HG02642 (cell line): Measurements from ENCODE around the gene USP26.
"Not testable (repeated sequence)": the region's sequence is repeated elsewhere in the genome, so short reads cannot be mapped to it uniquely, and the experiment has no call there.

Experiments
- ATAC-seq: cut with Tn5 transposase; IDR thresholded peaks from one replicate; pipeline ENCODE4 v1.9.1; 2021; ENCODE audit warnings: mild to moderate bottlenecking; ENCODE audit not compliant: unreplicated experiment, poor library complexity

The USP26 gene, protein sequence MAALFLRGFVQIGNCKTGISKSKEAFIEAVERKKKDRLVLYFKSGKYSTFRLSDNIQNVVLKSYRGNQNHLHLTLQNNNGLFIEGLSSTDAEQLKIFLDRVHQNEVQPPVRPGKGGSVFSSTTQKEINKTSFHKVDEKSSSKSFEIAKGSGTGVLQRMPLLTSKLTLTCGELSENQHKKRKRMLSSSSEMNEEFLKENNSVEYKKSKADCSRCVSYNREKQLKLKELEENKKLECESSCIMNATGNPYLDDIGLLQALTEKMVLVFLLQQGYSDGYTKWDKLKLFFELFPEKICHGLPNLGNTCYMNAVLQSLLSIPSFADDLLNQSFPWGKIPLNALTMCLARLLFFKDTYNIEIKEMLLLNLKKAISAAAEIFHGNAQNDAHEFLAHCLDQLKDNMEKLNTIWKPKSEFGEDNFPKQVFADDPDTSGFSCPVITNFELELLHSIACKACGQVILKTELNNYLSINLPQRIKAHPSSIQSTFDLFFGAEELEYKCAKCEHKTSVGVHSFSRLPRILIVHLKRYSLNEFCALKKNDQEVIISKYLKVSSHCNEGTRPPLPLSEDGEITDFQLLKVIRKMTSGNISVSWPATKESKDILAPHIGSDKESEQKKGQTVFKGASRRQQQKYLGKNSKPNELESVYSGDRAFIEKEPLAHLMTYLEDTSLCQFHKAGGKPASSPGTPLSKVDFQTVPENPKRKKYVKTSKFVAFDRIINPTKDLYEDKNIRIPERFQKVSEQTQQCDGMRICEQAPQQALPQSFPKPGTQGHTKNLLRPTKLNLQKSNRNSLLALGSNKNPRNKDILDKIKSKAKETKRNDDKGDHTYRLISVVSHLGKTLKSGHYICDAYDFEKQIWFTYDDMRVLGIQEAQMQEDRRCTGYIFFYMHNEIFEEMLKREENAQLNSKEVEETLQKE

DNA sequence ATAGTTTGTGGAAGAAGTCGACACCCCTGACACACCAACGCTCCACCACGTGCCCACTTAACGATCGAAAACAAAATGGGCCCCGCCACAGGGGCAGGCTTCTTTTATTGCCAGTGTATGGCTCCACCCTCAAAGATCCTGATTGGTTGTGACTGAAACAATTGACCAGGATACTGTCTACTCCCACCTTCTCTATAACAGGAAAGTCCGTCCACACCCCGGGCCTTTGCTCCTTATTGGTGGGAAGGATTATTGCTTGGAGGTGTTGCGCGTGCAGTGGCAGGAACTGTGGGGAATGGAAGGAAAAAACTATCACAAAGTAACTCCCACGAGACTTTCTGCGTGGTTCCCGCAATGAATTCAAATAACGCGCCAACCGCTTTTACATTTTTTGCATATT lies at the start of gene USP26:
Gene USP26, minus strand, starts transcription at position 79 of the 400 bp plus-strand sequence. CDS start 68,889 bp downstream, outside the sequence.
- no peak for ATAC-seq

DNA sequence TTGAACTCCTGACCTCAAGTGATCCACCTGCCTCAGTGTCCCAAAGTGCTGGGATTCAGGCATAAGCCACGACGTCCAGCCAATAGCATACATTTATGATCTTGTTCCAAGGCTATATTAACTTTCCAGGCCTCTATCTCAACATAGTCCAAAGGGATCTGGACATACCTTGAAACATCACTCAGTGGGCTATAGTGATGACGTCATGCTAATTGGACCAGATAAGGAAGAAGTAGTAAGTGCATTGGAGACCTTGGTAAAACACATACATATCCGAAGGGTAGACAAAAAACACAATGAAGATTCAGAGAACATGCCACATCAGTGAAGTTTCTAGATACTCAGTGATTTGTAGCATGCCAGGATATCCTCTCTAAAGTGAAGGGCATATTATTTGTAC lies 37.4 kb upstream of the USP26 start:
- ATAC-seq: no peak

DNA sequence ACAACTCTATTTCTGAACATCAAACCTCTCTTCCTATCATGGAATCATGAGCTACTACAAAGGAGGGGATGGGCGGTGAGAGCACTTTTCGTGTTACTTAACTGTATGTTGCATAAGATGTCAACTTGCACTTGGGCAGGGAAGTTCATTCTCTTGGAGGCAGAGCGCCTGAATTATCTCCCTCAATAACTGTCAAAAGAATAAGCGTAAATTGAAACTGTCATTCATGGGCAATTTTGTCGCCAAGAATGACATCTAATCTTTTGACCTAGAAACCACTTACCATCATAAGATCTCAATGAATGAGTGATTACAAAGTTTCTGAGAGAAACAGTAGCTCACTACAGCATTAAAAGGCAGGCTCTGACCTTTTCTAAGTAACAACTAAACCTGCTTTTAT lies 23.5 kb upstream of the USP26 start:
- ATAC-seq: no peak

DNA sequence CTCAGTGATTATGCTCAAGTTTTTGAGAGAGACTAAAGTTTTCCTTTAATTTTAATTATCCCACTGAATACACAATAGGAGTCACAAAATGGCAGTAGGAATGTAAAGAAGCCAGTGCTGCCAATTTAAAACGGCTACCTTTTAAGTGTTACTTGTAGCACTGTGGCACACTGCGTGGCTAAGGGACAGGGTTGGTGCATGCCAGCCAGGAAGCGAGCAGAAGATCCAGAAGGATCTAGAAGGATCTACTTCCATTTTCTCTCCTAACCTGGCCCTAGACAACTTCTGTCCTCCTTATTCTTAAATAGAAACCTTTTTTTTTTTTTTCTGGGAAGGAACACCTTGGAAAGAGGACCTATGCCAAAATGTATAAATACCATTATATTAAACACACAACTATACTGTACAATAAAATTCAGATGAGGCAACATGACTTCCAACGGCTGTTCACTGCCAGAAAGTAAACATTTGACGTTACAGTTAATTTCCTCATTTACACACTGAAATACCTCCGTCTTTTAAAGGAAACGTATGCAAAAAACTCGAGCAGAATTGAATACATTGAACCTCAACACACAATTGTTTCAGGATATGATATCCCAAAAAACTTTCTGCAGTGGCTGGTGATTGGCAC lies 2.7 kb downstream of the USP26 start:
- no peak for ATAC-seq

DNA sequence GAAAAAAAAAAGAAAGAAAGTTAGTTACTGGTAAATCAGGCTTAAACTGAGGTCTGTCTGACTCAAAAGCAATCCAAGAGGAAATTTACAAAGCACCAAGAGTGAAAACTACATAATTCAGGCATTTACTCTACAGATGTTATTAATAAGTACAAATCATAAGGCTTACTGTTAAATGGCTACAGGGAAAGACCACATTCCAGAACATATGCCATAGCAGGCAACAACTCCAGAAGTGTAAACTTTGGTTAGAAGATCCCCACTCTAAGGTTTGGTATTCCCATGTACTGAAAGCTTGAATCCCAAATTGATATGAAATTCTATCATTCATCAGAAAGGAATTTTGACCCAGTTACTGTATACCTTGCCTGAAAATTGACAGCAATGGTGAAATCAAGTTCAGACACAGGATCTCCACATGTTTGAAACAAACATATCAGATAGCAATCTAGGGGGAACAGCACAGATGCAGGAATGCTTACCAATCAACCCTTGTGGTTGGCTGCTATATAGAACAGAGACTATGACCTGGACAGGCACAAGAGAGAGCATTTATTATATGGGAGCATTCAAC lies 6.6 kb downstream of the USP26 start:
- ATAC-seq: no peak

DNA sequence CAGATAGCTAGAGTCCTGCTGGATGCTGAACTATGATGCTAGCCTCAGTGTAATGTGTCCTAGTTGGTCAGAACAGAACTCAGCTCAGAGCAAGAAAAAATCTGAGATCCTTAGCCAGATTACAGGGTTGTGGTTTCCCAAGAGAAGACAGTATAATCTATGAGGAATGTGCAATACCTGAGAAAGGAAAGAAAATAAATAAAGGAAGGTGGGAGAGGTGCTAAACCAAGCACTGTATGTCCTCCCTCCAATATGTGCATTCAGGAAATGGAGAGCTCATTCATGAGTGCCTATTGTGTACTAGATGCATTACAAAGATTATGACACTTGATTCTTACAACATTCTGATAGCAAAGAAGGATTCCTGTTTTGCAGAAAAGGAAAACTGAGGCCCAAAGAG lies 7.5 kb downstream of the USP26 start:
- ATAC-seq: no peak

DNA sequence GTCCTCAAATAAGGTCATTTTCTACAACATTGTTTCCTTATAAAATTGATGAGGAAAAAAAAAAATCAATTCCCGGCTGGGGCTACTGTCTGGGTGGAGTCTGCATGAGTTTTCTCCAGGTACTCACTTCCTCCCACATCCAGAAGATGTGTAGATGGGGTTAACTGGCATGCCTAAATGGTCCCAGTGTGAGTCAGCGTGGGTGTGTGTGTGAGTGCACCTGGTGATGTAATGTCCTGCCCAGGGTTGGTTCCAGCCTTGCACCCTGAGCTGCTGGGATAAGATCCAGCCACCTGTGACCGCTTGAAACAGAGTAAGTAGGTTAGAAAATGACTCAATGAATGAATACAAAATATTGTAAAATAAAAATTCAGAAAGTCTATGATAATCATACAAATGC lies 11.1 kb downstream of the USP26 start:
- no peak for ATAC-seq

DNA sequence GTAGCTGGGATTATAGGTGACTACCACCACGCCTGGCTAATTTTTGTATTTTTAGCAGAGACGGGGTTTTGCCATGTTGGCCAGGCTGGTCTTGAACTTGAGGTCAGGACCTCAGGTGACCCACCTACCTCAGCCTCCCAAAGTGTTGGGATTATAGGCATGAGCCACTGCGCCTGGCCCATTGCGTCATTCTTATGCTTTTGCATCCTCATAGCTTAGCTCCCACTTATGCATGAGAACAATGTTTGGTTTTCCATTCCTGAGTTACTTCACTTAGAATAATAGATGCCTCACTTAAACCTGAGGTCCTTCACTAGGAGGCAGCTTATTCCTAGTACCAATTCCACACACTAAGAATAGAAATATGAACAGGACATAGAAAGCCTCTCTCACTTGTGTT lies 11.9 kb downstream of the USP26 start:
- not testable (repeated sequence) for ATAC-seq

DNA sequence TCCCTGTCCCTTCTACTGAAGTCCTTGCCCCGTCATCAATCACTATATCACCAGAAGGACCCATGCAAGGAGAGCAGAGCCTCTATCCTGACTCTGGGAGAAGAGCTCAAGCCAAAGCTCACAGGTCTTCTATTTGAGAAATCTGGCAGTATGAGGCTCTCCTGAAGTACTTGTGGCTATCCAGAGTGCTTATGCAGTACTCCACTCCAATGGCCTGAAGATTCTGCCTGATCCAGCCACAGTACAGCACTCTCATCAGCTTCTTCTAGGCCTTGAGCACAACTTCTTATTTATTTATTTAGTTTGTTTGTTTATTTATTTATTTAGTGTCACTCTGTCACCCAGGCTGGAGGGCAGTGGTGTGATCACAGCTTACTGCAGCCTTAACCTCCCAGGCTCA lies 13.0 kb downstream of the USP26 start:
- ATAC-seq: no peak

DNA sequence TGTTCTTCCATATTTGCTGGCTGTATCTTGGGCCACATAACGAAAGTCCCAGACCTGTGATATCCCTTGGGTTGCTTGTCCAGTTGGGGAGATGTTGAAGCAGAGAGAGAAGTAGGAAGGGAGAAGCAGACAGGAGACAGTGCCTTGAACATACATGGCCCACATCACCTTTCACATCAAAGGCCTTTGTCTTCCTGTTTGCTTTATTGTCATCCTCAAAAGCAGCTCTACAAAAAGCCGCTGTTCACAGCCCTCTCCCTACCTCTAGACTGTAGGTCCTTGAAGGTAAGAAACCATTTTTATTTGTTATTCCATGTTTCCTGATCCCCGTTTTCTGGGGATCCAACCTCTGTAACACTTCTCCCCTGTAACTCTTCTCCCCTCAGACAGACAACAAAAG lies 14.9 kb downstream of the USP26 start:
- no peak for ATAC-seq

DNA sequence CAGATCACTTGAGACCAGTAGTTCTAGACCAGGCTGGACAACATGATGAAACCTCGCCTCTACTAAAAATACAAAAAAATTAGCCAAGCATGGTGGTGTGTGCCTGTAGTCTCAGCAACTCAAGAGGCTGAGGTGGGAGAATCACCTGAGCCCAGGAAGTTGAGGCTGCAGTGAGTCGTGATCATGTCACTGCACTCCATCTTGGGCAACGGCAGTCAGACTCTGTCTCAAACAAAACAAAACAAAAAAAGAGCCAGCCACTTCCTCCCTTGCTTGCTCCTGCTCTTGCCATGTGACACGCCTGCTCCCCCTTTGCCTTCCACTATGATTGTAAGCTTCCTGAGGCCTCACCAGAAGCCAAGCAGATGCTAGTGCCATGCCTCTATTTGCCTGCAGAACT lies 19.1 kb downstream of the USP26 start:
- ATAC-seq: not testable (repeated sequence)

DNA sequence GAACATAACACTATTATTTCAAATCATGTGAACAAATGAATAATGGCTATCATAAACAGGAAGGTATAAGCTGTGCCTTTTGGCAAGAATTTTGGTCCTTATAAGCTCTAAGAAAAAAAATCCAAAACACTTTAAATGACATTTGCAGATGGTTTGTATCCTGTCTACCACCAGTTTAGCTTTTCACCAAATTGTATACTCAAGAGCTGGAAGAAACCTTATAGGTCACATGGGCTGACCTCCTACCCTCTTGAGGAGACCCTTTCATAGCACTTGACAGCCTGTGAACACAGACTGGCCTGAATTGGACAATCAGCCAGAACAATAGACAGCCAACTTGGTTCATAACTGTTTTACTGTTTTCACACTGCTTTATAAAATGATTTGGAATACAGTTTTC lies 24.3 kb downstream of the USP26 start:
- no peak for ATAC-seq

DNA sequence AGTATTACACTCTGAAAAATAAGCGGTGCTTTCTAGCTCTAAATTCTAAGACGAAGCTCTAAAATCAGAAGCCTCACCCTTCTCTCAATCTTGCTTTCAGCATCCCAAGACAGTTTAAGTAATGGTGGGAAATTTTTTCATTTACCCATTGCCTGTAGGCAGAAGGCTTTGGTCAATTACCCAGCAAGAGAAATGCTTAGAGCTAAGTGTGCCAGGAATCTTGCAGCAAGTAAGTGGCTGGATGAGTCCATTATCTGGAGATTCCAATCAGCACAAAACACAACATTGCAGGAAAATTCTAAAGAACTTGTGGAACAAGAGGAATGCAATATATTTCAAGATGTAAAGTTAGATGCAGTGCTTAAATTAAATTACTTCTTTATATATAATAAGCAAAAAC lies 28.4 kb downstream of the USP26 start:
- no peak for ATAC-seq

DNA sequence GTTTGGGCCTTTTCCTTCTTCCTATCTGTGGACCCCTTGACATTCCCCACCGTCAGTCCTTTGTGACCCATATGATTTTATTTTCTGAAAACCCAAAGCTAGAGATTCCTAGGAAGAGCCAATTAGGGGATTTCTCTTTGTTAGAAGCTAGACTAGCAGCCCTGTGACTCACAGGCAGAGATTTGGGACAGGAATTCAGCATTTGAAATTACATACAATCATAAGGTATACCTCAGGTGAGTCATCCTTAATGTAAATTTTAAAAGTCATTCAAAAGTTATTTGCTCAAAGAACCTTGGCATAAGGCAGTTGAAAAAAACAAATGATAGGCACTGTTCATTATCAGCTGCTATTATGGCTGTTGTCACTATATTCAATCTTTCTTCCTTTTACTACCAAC lies 40.6 kb downstream of the USP26 start:
- no peak for ATAC-seq

DNA sequence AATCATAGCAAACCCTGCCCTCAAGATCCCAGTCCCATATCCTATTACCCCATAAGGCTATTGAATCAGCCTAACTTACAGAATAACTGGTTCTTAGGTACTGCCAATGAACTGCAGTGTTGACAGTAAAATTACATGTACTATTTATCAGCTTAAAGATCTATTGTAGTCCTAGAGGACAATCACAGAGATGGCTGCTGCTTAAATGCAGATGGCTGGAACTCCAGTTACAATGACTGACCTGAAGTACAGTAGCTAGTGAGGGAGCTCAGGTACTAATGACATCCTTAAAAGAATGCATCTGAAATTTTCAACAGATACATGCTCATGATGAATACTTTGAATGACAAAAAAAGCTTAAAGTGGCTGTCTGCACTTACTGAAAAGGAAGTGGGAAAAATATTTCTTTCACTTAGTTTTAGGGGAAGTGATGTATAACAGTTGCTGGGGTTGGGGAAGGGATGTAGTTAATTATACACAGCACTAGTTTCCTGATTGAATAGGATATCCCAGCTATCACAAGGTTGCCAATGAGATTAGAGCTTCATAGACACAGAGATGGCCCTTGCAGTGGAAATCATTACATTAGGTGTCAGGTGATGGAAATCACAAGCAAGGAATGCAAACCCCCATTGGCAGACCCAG lies 42.0 kb downstream of the USP26 start:
- ATAC-seq: no peak

DNA sequence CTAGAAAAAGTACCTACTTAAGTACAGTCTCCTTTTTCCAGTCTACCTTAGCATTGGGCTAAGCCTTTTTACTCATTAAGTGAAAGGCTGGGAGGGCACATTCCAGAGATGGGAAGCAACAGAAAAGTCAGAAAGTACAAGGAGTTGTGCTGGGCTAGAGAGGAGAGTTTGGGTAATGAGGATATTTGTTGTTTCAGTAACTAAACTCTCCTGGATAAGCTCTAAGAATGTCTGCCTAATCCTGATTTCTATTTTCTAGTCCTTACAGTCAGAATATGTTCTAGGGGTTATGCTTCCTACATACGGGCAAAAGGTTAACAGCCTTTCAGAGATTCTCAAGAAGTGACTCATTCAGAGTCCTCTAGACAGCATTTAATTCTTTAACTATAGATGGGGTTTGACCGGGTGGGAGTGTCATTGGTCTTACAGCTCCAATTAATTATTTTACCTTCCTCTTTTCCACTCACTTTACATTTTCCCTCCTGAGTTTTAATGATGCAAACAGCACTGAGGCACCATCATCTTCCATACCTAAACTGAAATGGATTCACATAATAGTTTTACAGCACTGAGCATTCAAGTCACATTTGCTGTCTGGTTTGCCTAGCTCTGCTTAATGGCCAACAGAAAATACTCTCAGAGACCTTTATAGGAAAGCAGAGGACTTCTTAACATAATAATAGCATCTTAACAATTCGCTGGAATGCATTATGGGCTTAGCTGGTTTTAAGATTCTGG lies 42.9 kb downstream of the USP26 start:
- no peak for ATAC-seq

DNA sequence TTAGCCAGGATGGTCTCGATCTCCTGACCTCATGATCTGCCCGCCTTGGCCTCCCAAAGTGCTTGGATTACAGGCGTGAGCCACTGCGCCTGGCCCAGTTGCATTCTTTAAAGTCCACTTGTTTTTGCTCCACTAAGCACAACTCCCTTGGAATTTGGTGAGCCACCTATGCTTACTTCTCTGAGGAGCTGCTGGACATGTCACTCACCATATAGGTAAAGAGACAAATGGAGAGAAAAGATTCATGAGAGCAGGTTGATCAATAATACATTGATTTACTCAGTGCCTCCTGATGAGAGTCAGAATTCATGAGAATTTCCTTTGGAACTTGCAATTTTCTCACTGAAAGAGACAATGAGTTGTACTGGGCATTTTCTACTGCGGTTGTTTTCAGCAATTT lies 48.2 kb downstream of the USP26 start:
- no peak for ATAC-seq

DNA sequence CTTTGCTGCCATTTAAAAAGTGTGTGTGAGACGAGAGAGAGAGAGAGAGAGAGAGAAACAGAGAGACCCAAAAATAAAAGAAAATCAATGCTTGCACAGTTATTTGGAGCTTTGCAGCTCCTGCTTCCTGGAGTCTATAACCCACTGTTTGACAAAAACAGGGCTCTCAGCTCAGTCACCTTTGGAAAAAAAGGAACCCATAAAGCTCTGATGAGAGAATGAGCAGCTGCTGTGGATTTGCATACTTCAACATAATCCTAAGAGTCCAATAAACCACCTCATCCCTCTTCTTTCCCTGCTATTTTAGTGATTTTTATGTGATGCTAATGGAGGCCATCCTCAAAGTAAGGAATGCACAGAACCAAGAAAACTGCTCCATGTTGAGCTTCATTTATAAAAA lies 50.3 kb downstream of the USP26 start:
- no peak for ATAC-seq

DNA sequence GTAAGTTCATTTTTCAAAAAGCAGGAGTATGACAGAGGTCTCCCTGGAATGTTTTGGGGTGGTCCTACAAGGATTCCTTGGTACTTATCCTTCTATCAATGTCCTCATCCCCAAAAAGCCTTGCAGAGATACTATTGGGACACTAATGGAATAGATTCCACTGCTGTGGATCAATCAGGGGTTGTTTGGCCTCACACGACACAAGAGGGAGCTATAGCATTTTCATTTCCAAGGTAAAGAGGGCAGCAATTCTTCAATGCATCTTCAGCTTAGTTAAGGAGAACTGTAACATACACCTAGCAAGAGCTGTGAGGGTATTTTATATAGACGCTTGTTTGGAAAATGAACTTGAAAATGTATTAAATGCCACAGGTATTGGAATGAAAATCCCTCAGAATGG lies 50.9 kb downstream of the USP26 start:
- no peak for ATAC-seq
